ENCODE results near the gene KRT27.
"Not testable (repeated sequence)": the region's sequence is repeated elsewhere in the genome, so short reads cannot be mapped to it uniquely, and the experiment has no call there.

The KRT27 gene

GRCh38 chr17:40755231-40755630 lies 27.1 kb downstream of the KRT27 start, which contains the start of gene KRT25:
KRT25 (minus strand) TSS chr17:40755331; CDS start chr17:40755271, 60 bp downstream.
- no peak for DNase-seq (ENCODE audit: low read depth)

- no peak for DNase-seq (ENCODE audit: low read depth)
Observed at GRCh38 chr17:40753804-40754203, 28.5 kb downstream of the KRT27 start.

GRCh38 chr17:40751065-40751464 lies 31.3 kb downstream of the KRT27 start:
- no peak for DNase-seq (ENCODE audit: low read depth)

- no peak for DNase-seq (ENCODE audit: low read depth)
Observed at GRCh38 chr17:40750391-40750790, 32.0 kb downstream of the KRT27 start.

GRCh38 chr17:40748666-40749065 lies 33.7 kb downstream of the KRT27 start:
- DNase-seq (ENCODE audit: low read depth) = not testable (repeated sequence)

- no peak for DNase-seq (ENCODE audit: low read depth)
Observed at GRCh38 chr17:40738553-40738952, 43.8 kb downstream of the KRT27 start.

GRCh38 chr17:40735016-40735415 lies 47.3 kb downstream of the KRT27 start:
- DNase-seq (ENCODE audit: low read depth) = no peak

GRCh38 chr17:40734018-40734417 lies 48.3 kb downstream of the KRT27 start:
- DNase-seq (ENCODE audit: low read depth) = no peak

GRCh38 chr17:40730970-40731369 lies 51.4 kb downstream of the KRT27 start:
- no peak for DNase-seq (ENCODE audit: low read depth)

GRCh38 chr17:40727447-40728231 lies 54.7 kb downstream of the KRT27 start:
- no peak for DNase-seq (ENCODE audit: low read depth)

- DNase-seq (ENCODE audit: low read depth) = no peak
Observed at GRCh38 chr17:40726919-40727318, 55.4 kb downstream of the KRT27 start.

Measured in activated T-cell treated with anti-CD3 and anti-CD28 coated beads for 48 hours (primary cell).